Panc1 (cell line): ENCODE results near the gene ZNF503. TPM values are rescaled to one million over a fixed set of nuclear protein-coding genes. Genes with fewer than 3 reads are reported as not detected.

ENCODE experiments used
- ATAC-seq: fragments of 200-7000 bp; cut with Tn5 transposase; 2 replicates; pipeline ENCODE4 v1.9.1; 2020; ENCODE audit warnings: mild to moderate bottlenecking, moderate library complexity
- BruUV-seq: library from RNA; stranded (reverse); fragments of 400-500 nt; replicated peaks from 2 replicates; lab custom pipeline; 2021; lab: Mats Ljungman, UMichigan
- CTCF ChIA-PET: fragments of 300-600 bp; sonication (Branson Sonifier 250); formaldehyde crosslinking; loops from one replicate; lab custom pipeline; 2022; ENCODE audit warnings: antibody characterized with exemption; lab: Charles Lee
- POLR2A ChIA-PET: fragments of 300-600 bp; sonication (Branson Sonifier 250); formaldehyde crosslinking; loops from one replicate; lab custom pipeline; 2022; ENCODE audit warnings: antibody characterized with exemption; lab: Charles Lee
- DNase-seq: peaks from one replicate; pipeline ENCODE4 v3.0.0-alpha.2; 2010; ENCODE audit warnings: low read depth, low spot score
- H3K27ac ChIP-seq: 2 replicates; pipeline ENCODE4 v1.5.1; 2011; ENCODE audit warnings: mild to moderate bottlenecking, low read length, inconsistent platforms
- H3K27me3 ChIP-seq: fragments of 200-500 bp; sonication (Bioruptor generic); 2 replicates; pipeline ENCODE4 v1.6.0; 2014; ENCODE audit warnings: low read length, inconsistent platforms; ENCODE audit not compliant: control insufficient read depth, insufficient read depth
- H3K36me3 ChIP-seq: fragments of 200-500 bp; sonication (Bioruptor generic); 2 replicates; pipeline ENCODE4 v1.5.1; 2014; ENCODE audit warnings: inconsistent platforms, mild to moderate bottlenecking, low read length, moderate library complexity; ENCODE audit not compliant: control insufficient read depth, insufficient read depth
- H3K4me1 ChIP-seq: 2 replicates; pipeline ENCODE4 v1.5.1; 2011; ENCODE audit warnings: inconsistent platforms, mild to moderate bottlenecking, low read length, moderate library complexity; ENCODE audit not compliant: control insufficient read depth, insufficient read depth
- H3K4me3 ChIP-seq, 2 experiments: 2 replicates each; pipeline ENCODE4 v1.5.1; 2011 to 2012; ENCODE audit warnings: low read depth in 2 of 2, low read length in 2 of 2, mild to moderate bottlenecking in 2 of 2, inconsistent platforms in 1 of 2, moderate library complexity in 1 of 2
- H3K9me3 ChIP-seq: fragments of 200-500 bp; sonication (Bioruptor generic); 2 replicates; pipeline ENCODE4 v1.5.1; 2014; ENCODE audit warnings: low read depth, mild to moderate bottlenecking, inconsistent platforms, low read length, moderate library complexity; ENCODE audit not compliant: control insufficient read depth, insufficient read depth
- CTCF ChIP-seq: fragments of 450-650 bp; IDR thresholded peaks from 2 replicates; pipeline ENCODE4 v1.5.1; 2017; ENCODE audit warnings: mild to moderate bottlenecking
- POLR2AphosphoS5 ChIP-seq: IDR thresholded peaks from 2 replicates; pipeline ENCODE4 v1.6.1; 2012; ENCODE audit warnings: mild to moderate bottlenecking, low read depth, low read length, moderate library complexity
- SIN3A ChIP-seq: IDR thresholded peaks from 2 replicates; pipeline ENCODE4 v1.6.1; 2012; ENCODE audit warnings: low read depth, mild to moderate bottlenecking, low read length, moderate library complexity, borderline replicate concordance; ENCODE audit not compliant: insufficient read depth
- TCF7L2 ChIP-seq: IDR thresholded peaks from 2 replicates; pipeline ENCODE4 v1.6.1; 2011; ENCODE audit warnings: mild to moderate bottlenecking, low read depth, low read length, inconsistent platforms
- in situ Hi-C: cut with HindIII; loops from 2 replicates; pipeline ENCODE4 v1.10.0; 2016; ENCODE audit warnings: low sequenced_read_pairs, low pct_unique_long_range_greater_than_20kb
- intact Hi-C: fragments of 100-400 bp; cut with micrococcal nuclease; formaldehyde crosslinking; loops from one replicate; pipeline ENCODE4 v1.10.0; 2022; ENCODE audit not compliant: unreplicated experiment
- total RNA-seq: library from RNA; stranded (reverse); gene quantifications from one replicate; pipeline ENCODE4 v1.2.1, GENCODE V29; 2021; ENCODE audit not compliant: unreplicated experiment
- TF ChIP-seq, protein P1 (sequence below), 2 experiments: IDR thresholded peaks; 2 replicates each; pipeline ENCODE4 v1.6.1; 2011 to 2012; ENCODE audit warnings: low read depth in 2 of 2, control low read depth in 1 of 2, low read length in 1 of 2, mild to moderate bottlenecking in 1 of 2, moderate library complexity in 1 of 2; ENCODE audit not compliant: insufficient read depth in 1 of 2

ZNF503 gene
- total RNA-seq, 1 experiment from 2014 or later: 10.4 TPM

DNA sequence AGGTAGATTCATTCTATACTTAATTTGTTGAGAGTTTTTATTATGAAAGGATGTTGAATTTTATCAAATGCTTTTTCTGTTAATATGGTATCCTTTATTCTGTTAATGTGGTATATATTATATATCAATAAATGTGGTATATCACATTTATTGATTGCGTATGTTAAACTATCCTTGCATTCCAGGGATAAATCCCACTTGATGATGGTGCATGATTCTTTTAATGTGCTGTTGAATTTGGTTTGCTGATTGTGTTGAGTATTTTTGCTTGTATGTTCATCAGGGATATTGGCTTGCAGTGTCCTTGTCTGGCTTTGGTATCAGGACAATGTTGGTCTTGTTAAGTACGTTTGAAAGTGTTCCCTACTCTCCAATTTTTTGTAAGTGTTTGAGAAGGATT, 41.8 kb upstream of the ZNF503 start:
- DNase-seq (no peak), ATAC-seq (no peak)
- H3K9me3 ChIP-seq: no peaks in the 10 kb centered on the region
- intact Hi-C loops (no loop called here), in situ Hi-C loops (no loop called here)
- no peak overlapping the region for H3K4me3 ChIP-seq
- no peaks in the 10 kb centered on the region for H3K36me3 ChIP-seq
- TF ChIP-seq SIN3A (no peak), TCF7L2 (no peak), CTCF (no peak), POLR2AphosphoS5 (no peak)
- TF ChIP-seq, protein P1, sequence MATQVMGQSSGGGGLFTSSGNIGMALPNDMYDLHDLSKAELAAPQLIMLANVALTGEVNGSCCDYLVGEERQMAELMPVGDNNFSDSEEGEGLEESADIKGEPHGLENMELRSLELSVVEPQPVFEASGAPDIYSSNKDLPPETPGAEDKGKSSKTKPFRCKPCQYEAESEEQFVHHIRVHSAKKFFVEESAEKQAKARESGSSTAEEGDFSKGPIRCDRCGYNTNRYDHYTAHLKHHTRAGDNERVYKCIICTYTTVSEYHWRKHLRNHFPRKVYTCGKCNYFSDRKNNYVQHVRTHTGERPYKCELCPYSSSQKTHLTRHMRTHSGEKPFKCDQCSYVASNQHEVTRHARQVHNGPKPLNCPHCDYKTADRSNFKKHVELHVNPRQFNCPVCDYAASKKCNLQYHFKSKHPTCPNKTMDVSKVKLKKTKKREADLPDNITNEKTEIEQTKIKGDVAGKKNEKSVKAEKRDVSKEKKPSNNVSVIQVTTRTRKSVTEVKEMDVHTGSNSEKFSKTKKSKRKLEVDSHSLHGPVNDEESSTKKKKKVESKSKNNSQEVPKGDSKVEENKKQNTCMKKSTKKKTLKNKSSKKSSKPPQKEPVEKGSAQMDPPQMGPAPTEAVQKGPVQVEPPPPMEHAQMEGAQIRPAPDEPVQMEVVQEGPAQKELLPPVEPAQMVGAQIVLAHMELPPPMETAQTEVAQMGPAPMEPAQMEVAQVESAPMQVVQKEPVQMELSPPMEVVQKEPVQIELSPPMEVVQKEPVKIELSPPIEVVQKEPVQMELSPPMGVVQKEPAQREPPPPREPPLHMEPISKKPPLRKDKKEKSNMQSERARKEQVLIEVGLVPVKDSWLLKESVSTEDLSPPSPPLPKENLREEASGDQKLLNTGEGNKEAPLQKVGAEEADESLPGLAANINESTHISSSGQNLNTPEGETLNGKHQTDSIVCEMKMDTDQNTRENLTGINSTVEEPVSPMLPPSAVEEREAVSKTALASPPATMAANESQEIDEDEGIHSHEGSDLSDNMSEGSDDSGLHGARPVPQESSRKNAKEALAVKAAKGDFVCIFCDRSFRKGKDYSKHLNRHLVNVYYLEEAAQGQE (IDR thresholded peaks at IDR 0.05; ENCODE audit: insufficient read depth in 1 of 2, low read depth in 2 of 2, low read length in 1 of 2): no peak
- no TSS peak for BruUV-seq
- CTCF ChIA-PET: no interaction called here
- no peaks in the 10 kb centered on the region for H3K4me1 ChIP-seq
- no peak overlapping the region for H3K27ac ChIP-seq
- POLR2A ChIA-PET: no interaction called here
- H3K27me3 ChIP-seq: no peaks in the 10 kb centered on the region; the same call in 1 of the 2 replicates

DNA sequence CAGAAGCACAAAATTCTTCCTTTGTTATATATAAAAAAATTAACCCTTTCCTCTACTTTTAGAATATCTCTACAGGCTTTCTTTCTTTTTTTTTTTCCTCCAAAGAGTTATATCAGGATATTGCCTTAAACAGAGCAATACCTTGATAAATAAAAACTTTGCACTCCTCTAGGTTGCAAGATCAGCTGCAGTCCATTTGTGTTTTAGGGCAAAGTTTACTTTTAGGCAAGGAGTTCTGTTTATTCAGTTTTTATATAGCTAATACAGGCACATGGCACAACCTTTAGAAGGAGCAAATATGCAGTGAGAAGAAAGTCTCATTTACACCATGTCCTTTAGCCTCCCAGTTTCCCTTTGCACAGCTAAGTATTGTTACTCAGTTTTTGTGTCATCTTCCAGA, 40.1 kb upstream of the ZNF503 start:
- in situ Hi-C loops: no loop called here
- ChIA-PET POLR2A (no interaction called here), CTCF (no interaction called here)

More for the DNA sequence above, 40.1 kb upstream of the ZNF503 start:
- Histone ChIP-seq H3K4me1 (no peaks in the 10 kb centered on the region), H3K4me3 (no peak overlapping the region), H3K9me3 (no peaks in the 10 kb centered on the region), H3K27me3 (no peaks in the 10 kb centered on the region; the same call in 1 of the 2 replicates), H3K27ac (no peak overlapping the region), H3K36me3 (no peaks in the 10 kb centered on the region)
- ATAC-seq (no peak), DNase-seq (no peak)
- BruUV-seq: no TSS peak
- intact Hi-C loops: no loop called here
- no peak for TF ChIP-seq SIN3A
- no peak for TF ChIP-seq POLR2AphosphoS5
- no peak for TF ChIP-seq CTCF
- no peak for TF ChIP-seq TCF7L2
- TF ChIP-seq, protein P1 (IDR thresholded peaks at IDR 0.05; ENCODE audit: insufficient read depth in 1 of 2, low read depth in 2 of 2, low read length in 1 of 2): no peak
